Measurements from ENCODE around the gene AGAP3. TPM values are rescaled to one million over a fixed set of nuclear protein-coding genes. Genes with fewer than 3 reads are reported as not detected.

The AGAP3 gene
- total RNA-seq, 2 donors from 2014 or later = 80.3 to 112 TPM

- intact Hi-C loops (cut with DNase I) = no loop called here
- DNase-seq (ENCODE audit: low spot score) = no peak
- Histone ChIP-seq H3K9me3 (no peaks in the 10 kb centered on the region), H3K27me3 (replicated peaks; ENCODE audit: insufficient read depth) (no peaks in the 10 kb centered on the region), H3K27ac (no peak overlapping the region), H3K4me3 (no peak overlapping the region), H3K36me3 (peaks cover 0 to 4% of the 10 kb centered on the region in 2 donors), H3K4me1 (replicated peaks) (no peaks in the 10 kb centered on the region)
- 95% methylated on average over 20 of the region's 20 CpGs for WGBS
- TF ChIP-seq, protein P1, sequence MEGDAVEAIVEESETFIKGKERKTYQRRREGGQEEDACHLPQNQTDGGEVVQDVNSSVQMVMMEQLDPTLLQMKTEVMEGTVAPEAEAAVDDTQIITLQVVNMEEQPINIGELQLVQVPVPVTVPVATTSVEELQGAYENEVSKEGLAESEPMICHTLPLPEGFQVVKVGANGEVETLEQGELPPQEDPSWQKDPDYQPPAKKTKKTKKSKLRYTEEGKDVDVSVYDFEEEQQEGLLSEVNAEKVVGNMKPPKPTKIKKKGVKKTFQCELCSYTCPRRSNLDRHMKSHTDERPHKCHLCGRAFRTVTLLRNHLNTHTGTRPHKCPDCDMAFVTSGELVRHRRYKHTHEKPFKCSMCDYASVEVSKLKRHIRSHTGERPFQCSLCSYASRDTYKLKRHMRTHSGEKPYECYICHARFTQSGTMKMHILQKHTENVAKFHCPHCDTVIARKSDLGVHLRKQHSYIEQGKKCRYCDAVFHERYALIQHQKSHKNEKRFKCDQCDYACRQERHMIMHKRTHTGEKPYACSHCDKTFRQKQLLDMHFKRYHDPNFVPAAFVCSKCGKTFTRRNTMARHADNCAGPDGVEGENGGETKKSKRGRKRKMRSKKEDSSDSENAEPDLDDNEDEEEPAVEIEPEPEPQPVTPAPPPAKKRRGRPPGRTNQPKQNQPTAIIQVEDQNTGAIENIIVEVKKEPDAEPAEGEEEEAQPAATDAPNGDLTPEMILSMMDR (IDR thresholded peaks at IDR 0.05) = no peak
- TF ChIP-seq POLR2A (IDR thresholded peaks at IDR 0.05) (no peak), POLR2AphosphoS5 (IDR thresholded peaks at IDR 0.05) (no peak)
Observed at GRCh38 chr7:151043959-151044358, 42.3 kb upstream of the AGAP3 start.

GRCh38 chr7:151045262-151045661 is 41.0 kb upstream of the AGAP3 start:
- H3K27ac ChIP-seq = no peak overlapping the region
- DNase-seq (ENCODE audit: low spot score) = no peak
- WGBS = 80% methylated on average over 11 of the region's 11 CpGs
- TF ChIP-seq POLR2A (IDR thresholded peaks at IDR 0.05) (no peak), POLR2AphosphoS5 (IDR thresholded peaks at IDR 0.05) (no peak)
- TF ChIP-seq, protein P1 (IDR thresholded peaks at IDR 0.05) = no peak
- H3K9me3 ChIP-seq = no peaks in the 10 kb centered on the region
- peaks cover 0 to 4% of the 10 kb centered on the region in 2 donors for H3K36me3 ChIP-seq
- intact Hi-C loops (cut with DNase I) = no loop called here
- H3K4me1 ChIP-seq (replicated peaks) = no peaks in the 10 kb centered on the region
- H3K4me3 ChIP-seq = no peak overlapping the region
- H3K27me3 ChIP-seq (replicated peaks; ENCODE audit: insufficient read depth) = no peaks in the 10 kb centered on the region

DNA sequence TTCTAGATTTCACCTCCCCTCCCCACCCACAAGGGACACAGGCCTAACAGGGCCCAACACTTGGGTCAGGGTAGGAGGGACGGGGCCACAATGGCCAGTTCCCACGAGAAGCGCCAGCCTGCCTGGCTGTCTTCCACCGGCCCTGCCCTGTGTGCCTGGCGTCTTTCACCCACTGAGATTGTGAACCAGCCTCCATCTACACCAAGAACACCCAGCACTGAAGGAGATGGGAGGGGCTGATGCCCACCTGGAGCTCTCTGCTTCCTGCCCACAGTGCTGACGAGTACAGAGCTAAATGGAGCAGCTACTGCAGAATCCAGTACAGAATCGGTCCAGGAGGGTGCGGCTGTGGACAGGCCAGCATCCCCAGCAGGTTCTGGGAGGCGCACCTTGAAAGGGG is 40.3 kb upstream of the AGAP3 start:
- no peak for DNase-seq (ENCODE audit: low spot score)
- intact Hi-C loops (cut with DNase I) = no loop called here
- peaks cover 0 to 4% of the 10 kb centered on the region in 2 donors for H3K36me3 ChIP-seq
- H3K4me3 ChIP-seq = no peak overlapping the region
- H3K9me3 ChIP-seq = no peaks in the 10 kb centered on the region
- TF ChIP-seq, protein P1 (IDR thresholded peaks at IDR 0.05) = no peak
- TF ChIP-seq POLR2A (IDR thresholded peaks at IDR 0.05) (no peak), POLR2AphosphoS5 (IDR thresholded peaks at IDR 0.05) (no peak)
- no peaks in the 10 kb centered on the region for H3K4me1 ChIP-seq (replicated peaks)
- no peaks in the 10 kb centered on the region for H3K27me3 ChIP-seq (replicated peaks; ENCODE audit: insufficient read depth)
- H3K27ac ChIP-seq = no peak overlapping the region
- 84% methylated on average over 9 of the region's 9 CpGs for WGBS

DNA sequence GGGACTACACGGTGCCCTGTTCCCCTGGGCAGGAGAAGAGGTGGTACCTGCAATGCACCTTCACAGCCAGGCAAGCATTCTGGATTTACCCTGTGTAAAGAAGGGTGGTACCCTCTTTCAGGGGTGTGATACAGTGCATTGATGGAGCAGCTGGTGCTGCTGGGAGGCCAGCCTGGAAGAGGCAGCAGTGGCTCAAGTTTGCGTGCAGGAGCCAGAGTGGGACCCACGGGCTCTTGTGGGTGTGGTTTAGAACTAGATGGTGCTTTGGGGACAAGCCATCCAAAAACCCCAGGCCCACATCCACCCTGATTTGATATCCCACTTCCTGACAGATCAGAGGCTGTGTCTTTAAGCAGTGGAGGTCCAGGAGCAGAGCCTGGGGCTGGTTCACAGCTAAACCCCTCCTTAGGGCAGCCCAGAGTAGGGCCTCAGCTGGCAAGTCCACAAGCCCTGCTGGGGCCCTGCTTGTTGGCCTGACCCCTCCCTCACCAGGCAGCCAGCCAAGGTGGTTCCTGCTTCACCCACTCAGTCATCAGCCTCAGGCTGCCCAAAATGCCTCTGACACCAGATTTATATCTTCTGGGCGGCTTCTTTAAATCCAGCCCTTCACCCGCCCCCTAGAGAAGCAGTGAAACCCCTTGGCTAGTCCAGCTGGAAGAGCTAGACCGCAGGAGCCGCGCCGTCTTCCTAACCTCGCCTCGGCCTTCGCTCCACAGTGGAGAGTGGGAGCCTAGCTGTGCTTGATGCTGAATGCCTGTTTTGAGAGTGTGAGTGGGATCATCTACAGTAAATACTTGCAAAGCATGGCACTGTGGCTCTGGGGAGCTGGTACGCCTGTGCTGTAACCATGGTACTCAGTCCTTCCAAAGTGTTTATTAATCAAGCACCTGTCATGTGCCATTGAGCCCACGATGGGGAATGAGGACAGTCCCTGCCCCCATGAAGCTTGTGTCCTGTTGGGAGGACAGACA is 39.4 kb upstream of the AGAP3 start:
- no peaks in the 10 kb centered on the region for H3K27me3 ChIP-seq (replicated peaks; ENCODE audit: insufficient read depth)
- H3K4me3 ChIP-seq = no peak overlapping the region
- peaks cover 0 to 4% of the 10 kb centered on the region in 2 donors for H3K36me3 ChIP-seq
- WGBS = 22% methylated on average over 14 of the region's 14 CpGs
- TF ChIP-seq, protein P1 (IDR thresholded peaks at IDR 0.05) = no peak
- no peak for TF ChIP-seq POLR2AphosphoS5 (IDR thresholded peaks at IDR 0.05)
- no peak for TF ChIP-seq POLR2A (IDR thresholded peaks at IDR 0.05)
- no peaks in the 10 kb centered on the region for H3K9me3 ChIP-seq
- DNase-seq (ENCODE audit: low spot score) = no peak
- no peak overlapping the region for H3K27ac ChIP-seq
- no peaks in the 10 kb centered on the region for H3K4me1 ChIP-seq (replicated peaks)
- intact Hi-C loops (cut with DNase I) = no loop called here

Measured in prostate gland (tissue), 2 donors.